HL-60 (cell line): Measurements from ENCODE around the gene C6orf58.

Experiments
- CTCF ChIP-seq: IDR thresholded peaks from one replicate; pipeline ENCODE4 v1.5.1; 2011; ENCODE audit warnings: low read length, control low read depth, inconsistent platforms; ENCODE audit not compliant: insufficient read depth
- GABPA ChIP-seq: IDR thresholded peaks from 2 replicates; pipeline ENCODE4 v1.6.1; 2012; ENCODE audit warnings: low read depth
- POLR2AphosphoS5 ChIP-seq: IDR thresholded peaks from 2 replicates; pipeline ENCODE4 v1.6.1; 2012; ENCODE audit warnings: low read depth

- TF ChIP-seq CTCF (no peak), GABPA (no peak), POLR2AphosphoS5 (no peak)
These were observed 29.2 kb downstream of the C6orf58 start for GRCh38 chr6:127606131-127606562.
